HFF-Myc (cell line): ENCODE data around the gene RPS6KA2.

ENCODE experiments used
- DNase-seq: peaks from one replicate; pipeline ENCODE4 v3.0.0-alpha.2; 2011; ENCODE audit warnings: low read depth; ENCODE audit errors: extremely low read depth
- H3K4me3 ChIP-seq: replicated peaks from 2 replicates; pipeline ENCODE4 v1.5.1; 2011; ENCODE audit warnings: low read depth, mild to moderate bottlenecking, control low read depth, low read length
- CTCF ChIP-seq: IDR thresholded peaks from 2 replicates; pipeline ENCODE4 v1.5.1; 2012; ENCODE audit warnings: mild to moderate bottlenecking, low read depth, low read length, control low read depth; ENCODE audit errors: missing control alignments

The RPS6KA2 gene

GRCh38 chr6:166657531-166657930, 30.5 kb upstream of the RPS6KA2 start:
- H3K4me3 ChIP-seq: no peak overlapping the region
- DNase-seq: no peak
- no peak for TF ChIP-seq CTCF

- no peak for TF ChIP-seq CTCF
- DNase-seq: no peak
- H3K4me3 ChIP-seq: no peak overlapping the region
Measured at GRCh38 chr6:166656230-166657151, 29.4 kb upstream of the RPS6KA2 start.

- no peak overlapping the region for H3K4me3 ChIP-seq
- TF ChIP-seq CTCF: no peak
- DNase-seq: no peak
Measured at GRCh38 chr6:166655713-166656229, 28.7 kb upstream of the RPS6KA2 start.

GRCh38 chr6:166655251-166655650, 28.2 kb upstream of the RPS6KA2 start:
- DNase-seq: no peak
- TF ChIP-seq CTCF: no peak
- H3K4me3 ChIP-seq: no peak overlapping the region

- TF ChIP-seq CTCF: no peak
- H3K4me3 ChIP-seq: no peak overlapping the region
- DNase-seq: no peak
Measured at GRCh38 chr6:166654573-166654972, 27.5 kb upstream of the RPS6KA2 start.

GRCh38 chr6:166653639-166653941, 26.5 kb upstream of the RPS6KA2 start:
- H3K4me3 ChIP-seq: no peak overlapping the region
- no peak for DNase-seq
- no peak for TF ChIP-seq CTCF
